ENCODE measurements around the gene ACOX3.

DNA sequence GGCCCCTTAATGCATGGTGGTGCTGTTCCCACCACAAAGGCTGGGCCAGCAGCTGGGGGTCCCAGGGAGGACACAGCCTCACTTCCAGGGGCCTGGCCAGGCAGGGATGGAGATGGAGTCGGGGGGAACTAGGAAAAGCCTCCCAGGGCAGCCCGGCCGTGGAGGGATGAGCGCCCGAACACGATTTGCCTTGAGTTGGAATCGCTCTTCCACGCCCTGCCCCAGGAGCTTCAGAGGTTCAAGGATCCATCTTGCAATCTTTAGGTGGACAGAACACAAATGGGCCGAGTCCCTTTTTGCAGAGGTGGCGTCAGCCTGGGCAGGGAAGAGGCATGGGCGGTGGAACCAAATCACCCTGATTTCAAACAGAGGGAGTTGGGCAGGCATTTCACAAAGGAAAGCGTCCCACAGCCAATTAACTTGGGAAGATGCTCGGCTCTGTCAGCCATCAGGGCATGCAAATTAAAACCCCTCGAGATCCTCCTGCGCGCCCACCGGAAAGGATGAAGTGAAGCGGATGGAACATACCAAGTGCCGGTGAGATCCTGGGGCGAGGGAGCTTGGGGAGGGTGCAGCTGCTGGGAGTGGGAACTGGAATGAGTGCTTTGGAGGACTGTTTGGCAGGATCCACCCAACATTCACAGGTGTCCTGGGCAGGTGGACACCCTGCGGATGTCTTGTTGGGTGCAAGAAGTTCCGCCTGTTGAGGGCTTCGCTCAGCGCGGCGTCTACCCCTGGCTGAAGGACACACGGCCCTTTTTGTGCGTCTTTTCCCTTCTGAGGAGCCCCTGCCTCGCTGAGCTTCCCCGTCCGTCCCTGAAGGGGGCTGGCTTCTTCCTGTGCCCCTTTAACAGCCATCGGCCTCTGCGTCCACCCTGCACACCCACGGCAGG lies 95.2 kb downstream of the ACOX3 start:
- TF ChIP-seq, protein P1, sequence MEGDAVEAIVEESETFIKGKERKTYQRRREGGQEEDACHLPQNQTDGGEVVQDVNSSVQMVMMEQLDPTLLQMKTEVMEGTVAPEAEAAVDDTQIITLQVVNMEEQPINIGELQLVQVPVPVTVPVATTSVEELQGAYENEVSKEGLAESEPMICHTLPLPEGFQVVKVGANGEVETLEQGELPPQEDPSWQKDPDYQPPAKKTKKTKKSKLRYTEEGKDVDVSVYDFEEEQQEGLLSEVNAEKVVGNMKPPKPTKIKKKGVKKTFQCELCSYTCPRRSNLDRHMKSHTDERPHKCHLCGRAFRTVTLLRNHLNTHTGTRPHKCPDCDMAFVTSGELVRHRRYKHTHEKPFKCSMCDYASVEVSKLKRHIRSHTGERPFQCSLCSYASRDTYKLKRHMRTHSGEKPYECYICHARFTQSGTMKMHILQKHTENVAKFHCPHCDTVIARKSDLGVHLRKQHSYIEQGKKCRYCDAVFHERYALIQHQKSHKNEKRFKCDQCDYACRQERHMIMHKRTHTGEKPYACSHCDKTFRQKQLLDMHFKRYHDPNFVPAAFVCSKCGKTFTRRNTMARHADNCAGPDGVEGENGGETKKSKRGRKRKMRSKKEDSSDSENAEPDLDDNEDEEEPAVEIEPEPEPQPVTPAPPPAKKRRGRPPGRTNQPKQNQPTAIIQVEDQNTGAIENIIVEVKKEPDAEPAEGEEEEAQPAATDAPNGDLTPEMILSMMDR (tag by site-specific recombination; IDR thresholded peaks at IDR 0.05), result no peak
- TF ChIP-seq ZNF138 (tag by site-specific recombination; IDR thresholded peaks at IDR 0.05; ENCODE audit: borderline replicate concordance) (no peak), ZNF785 (tag by site-specific recombination; IDR thresholded peaks at IDR 0.05) (no peak)
